ENCODE measurements around the gene BMX. TPM values are rescaled to one million over a fixed set of nuclear protein-coding genes. Genes with fewer than 3 reads are reported as not detected.

Gene BMX
- total and polyA plus RNA-seq, 10 of the 15 experiments (the other 5 are each of a cell fraction or from before 2014, with no cell fraction given) = not detected

GRCh38 chrX:15602761-15603160 is 102.2 kb downstream of the BMX start:
- Histone ChIP-seq H3K9me3 (replicated peaks; ENCODE audit: control insufficient read depth, insufficient read depth, low read length) (no peaks in the 10 kb centered on the region), H4K20me1 (ENCODE audit: control insufficient read depth, insufficient read depth) (no peaks in the 10 kb centered on the region), H3K4me3 (no peak overlapping the region), H3K4me2 (ENCODE audit: control insufficient read depth, insufficient read depth) (no peak overlapping the region), H3K27me3 (replicated peaks in 1 of 2; ENCODE audit: control insufficient read depth in 2 of 2, insufficient read depth in 2 of 2, low read length in 1 of 2) (no peaks in the 10 kb centered on the region; a peak in 2 of 4 replicates), H3K27ac (ENCODE audit: control insufficient read depth, insufficient read depth) (no peak overlapping the region), H2AFZ (ENCODE audit: control insufficient read depth, low read depth, low read length) (no peak overlapping the region), H3K79me2 (ENCODE audit: control insufficient read depth, insufficient read depth, low read length) (no peaks in the 10 kb centered on the region), H3K4me1 (ENCODE audit: control insufficient read depth, insufficient read depth, low read length) (no peaks in the 10 kb centered on the region), H3K36me3 (ENCODE audit: control insufficient read depth in 2 of 2, insufficient read depth in 2 of 2, low read length in 1 of 2) (no peaks in the 10 kb centered on the region), H3K9ac (ENCODE audit: control insufficient read depth, insufficient read depth, low read length) (no peak overlapping the region)
- intact Hi-C loops (cut with micrococcal nuclease; ENCODE audit: unreplicated experiment) (no loop called here), in situ Hi-C loops (cut with MboI) (no loop called here)
- no peak for DNase-seq (ENCODE audit: low read depth, low spot score)
- no TSS peak for BruUV-seq (replicated peaks)
- no peak for FAIRE-seq
- ATAC-seq = no peak
- ChIA-PET SMC1A (ENCODE audit: uncharacterized antibody, unreplicated experiment) (no interaction called here), POLR2A (no interaction called here), CTCF (no interaction called here), RAD21 (ENCODE audit: unreplicated experiment) (no interaction called here)
- 25% methylated on average over 5 of the region's 5 CpGs for WGBS (ENCODE audit: insufficient coverage, insufficient replicate concordance, low lambda C conversion rate, missing lambda C conversion rate)
- TF ChIP-seq ATF2 (IDR thresholded peaks at IDR 0.05; ENCODE audit: low read length) (no peak), RAD51 (IDR thresholded peaks at IDR 0.05) (no peak), RAD21 (IDR thresholded peaks at IDR 0.05; ENCODE audit: insufficient read depth, low read depth, low read length) (no peak), NBN (IDR thresholded peaks at IDR 0.05) (no peak), ZBTB40 (IDR thresholded peaks at IDR 0.05; ENCODE audit: borderline replicate concordance) (no peak), NFXL1 (IDR thresholded peaks at IDR 0.05; ENCODE audit: borderline replicate concordance) (no peak), HSF1 (IDR thresholded peaks at IDR 0.05; ENCODE audit: low read depth, low read length) (no peak), TBL1XR1 (IDR thresholded peaks at IDR 0.05; ENCODE audit: low read depth, low read length) (no peak), HCFC1 (IDR thresholded peaks at IDR 0.05; ENCODE audit: low read length) (no peak), ZNF217 (IDR thresholded peaks at IDR 0.05) (no peak), POLR2AphosphoS5 (IDR thresholded peaks at IDR 0.05; ENCODE audit: low read length) (no peak)
- TF ChIP-seq, protein P1, sequence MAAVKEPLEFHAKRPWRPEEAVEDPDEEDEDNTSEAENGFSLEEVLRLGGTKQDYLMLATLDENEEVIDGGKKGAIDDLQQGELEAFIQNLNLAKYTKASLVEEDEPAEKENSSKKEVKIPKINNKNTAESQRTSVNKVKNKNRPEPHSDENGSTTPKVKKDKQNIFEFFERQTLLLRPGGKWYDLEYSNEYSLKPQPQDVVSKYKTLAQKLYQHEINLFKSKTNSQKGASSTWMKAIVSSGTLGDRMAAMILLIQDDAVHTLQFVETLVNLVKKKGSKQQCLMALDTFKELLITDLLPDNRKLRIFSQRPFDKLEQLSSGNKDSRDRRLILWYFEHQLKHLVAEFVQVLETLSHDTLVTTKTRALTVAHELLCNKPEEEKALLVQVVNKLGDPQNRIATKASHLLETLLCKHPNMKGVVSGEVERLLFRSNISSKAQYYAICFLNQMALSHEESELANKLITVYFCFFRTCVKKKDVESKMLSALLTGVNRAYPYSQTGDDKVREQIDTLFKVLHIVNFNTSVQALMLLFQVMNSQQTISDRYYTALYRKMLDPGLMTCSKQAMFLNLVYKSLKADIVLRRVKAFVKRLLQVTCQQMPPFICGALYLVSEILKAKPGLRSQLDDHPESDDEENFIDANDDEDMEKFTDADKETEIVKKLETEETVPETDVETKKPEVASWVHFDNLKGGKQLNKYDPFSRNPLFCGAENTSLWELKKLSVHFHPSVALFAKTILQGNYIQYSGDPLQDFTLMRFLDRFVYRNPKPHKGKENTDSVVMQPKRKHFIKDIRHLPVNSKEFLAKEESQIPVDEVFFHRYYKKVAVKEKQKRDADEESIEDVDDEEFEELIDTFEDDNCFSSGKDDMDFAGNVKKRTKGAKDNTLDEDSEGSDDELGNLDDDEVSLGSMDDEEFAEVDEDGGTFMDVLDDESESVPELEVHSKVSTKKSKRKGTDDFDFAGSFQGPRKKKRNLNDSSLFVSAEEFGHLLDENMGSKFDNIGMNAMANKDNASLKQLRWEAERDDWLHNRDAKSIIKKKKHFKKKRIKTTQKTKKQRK (IDR thresholded peaks at IDR 0.05; ENCODE audit: low read depth, low read length) = no peak
